GM23338 (cell line): ENCODE measurements around the gene PRTFDC1.

Experiments used
- CREB1 ChIP-seq: fragments of 250-450 bp; sonication (Bioruptor Pico); IDR thresholded peaks from 2 replicates; pipeline ENCODE4 v1.5.0; 2020; ENCODE audit warnings: low read depth, mild to moderate bottlenecking, moderate library complexity
- EZH2 ChIP-seq: fragments of 200-600 bp; sonication (generic); IDR thresholded peaks from one replicate; pipeline ENCODE4 v1.8.0; 2017; ENCODE audit warnings: antibody characterized with exemption, mild to moderate bottlenecking, low read depth; ENCODE audit not compliant: unreplicated experiment
- EZH2phosphoT487 ChIP-seq: fragments of 200-600 bp; sonication (generic); IDR thresholded peaks from one replicate; pipeline ENCODE4 v1.8.1; 2018; ENCODE audit warnings: antibody characterized with exemption; ENCODE audit not compliant: unreplicated experiment
- JUNB ChIP-seq: IDR thresholded peaks from one replicate; pipeline ENCODE4 v1.6.1; 2016; ENCODE audit warnings: antibody characterized with exemption; ENCODE audit not compliant: unreplicated experiment
- NANOG ChIP-seq: IDR thresholded peaks from 2 replicates; pipeline ENCODE4 v1.6.1; 2016; ENCODE audit warnings: antibody characterized with exemption, borderline replicate concordance
- POLR2AphosphoS5 ChIP-seq: IDR thresholded peaks from 2 replicates; pipeline ENCODE4 v1.6.1; 2016; ENCODE audit warnings: antibody characterized with exemption, low read depth
- STAT1 ChIP-seq: IDR thresholded peaks from one replicate; pipeline ENCODE4 v1.6.1; 2016; ENCODE audit warnings: antibody characterized with exemption; ENCODE audit not compliant: unreplicated experiment
- TF ChIP-seq, protein P1 (sequence below), 2 experiments: fragments of 200-600 bp in 1 of 2; sonication (generic) in 1 of 2; conservative IDR thresholded peaks; 2 replicates each; pipeline versions ENCODE4 v1.5.1 to v1.6.1; 2016 to 2017; ENCODE audit warnings: antibody characterized with exemption in 2 of 2, low read depth in 2 of 2, mild to moderate bottlenecking in 2 of 2, moderate library complexity in 1 of 2
- TF ChIP-seq, protein P2 (sequence below): IDR thresholded peaks from one replicate; pipeline ENCODE4 v1.6.1; 2018; ENCODE audit warnings: antibody characterized with exemption; ENCODE audit not compliant: unreplicated experiment
- TF ChIP-seq, protein P3 (sequence below): IDR thresholded peaks from 2 replicates; pipeline ENCODE4 v1.6.1; 2016; ENCODE audit warnings: antibody characterized with exemption

GRCh38 chr10:24804956-24805355 lies 147.4 kb downstream of the PRTFDC1 start:
- no peak for TF ChIP-seq CREB1 (CRISPR knock-in tag)
- TF ChIP-seq, protein P1, sequence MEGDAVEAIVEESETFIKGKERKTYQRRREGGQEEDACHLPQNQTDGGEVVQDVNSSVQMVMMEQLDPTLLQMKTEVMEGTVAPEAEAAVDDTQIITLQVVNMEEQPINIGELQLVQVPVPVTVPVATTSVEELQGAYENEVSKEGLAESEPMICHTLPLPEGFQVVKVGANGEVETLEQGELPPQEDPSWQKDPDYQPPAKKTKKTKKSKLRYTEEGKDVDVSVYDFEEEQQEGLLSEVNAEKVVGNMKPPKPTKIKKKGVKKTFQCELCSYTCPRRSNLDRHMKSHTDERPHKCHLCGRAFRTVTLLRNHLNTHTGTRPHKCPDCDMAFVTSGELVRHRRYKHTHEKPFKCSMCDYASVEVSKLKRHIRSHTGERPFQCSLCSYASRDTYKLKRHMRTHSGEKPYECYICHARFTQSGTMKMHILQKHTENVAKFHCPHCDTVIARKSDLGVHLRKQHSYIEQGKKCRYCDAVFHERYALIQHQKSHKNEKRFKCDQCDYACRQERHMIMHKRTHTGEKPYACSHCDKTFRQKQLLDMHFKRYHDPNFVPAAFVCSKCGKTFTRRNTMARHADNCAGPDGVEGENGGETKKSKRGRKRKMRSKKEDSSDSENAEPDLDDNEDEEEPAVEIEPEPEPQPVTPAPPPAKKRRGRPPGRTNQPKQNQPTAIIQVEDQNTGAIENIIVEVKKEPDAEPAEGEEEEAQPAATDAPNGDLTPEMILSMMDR (conservative IDR thresholded peaks at IDR 0.05; ENCODE audit: low read depth in 2 of 2): no peak
- TF ChIP-seq EZH2: no peak
- no peak for TF ChIP-seq EZH2phosphoT487
- TF ChIP-seq POLR2AphosphoS5: no peak
- no peak for TF ChIP-seq JUNB
- TF ChIP-seq, protein P2, sequence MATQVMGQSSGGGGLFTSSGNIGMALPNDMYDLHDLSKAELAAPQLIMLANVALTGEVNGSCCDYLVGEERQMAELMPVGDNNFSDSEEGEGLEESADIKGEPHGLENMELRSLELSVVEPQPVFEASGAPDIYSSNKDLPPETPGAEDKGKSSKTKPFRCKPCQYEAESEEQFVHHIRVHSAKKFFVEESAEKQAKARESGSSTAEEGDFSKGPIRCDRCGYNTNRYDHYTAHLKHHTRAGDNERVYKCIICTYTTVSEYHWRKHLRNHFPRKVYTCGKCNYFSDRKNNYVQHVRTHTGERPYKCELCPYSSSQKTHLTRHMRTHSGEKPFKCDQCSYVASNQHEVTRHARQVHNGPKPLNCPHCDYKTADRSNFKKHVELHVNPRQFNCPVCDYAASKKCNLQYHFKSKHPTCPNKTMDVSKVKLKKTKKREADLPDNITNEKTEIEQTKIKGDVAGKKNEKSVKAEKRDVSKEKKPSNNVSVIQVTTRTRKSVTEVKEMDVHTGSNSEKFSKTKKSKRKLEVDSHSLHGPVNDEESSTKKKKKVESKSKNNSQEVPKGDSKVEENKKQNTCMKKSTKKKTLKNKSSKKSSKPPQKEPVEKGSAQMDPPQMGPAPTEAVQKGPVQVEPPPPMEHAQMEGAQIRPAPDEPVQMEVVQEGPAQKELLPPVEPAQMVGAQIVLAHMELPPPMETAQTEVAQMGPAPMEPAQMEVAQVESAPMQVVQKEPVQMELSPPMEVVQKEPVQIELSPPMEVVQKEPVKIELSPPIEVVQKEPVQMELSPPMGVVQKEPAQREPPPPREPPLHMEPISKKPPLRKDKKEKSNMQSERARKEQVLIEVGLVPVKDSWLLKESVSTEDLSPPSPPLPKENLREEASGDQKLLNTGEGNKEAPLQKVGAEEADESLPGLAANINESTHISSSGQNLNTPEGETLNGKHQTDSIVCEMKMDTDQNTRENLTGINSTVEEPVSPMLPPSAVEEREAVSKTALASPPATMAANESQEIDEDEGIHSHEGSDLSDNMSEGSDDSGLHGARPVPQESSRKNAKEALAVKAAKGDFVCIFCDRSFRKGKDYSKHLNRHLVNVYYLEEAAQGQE: no peak
- no peak for TF ChIP-seq NANOG
- no peak for TF ChIP-seq STAT1
- TF ChIP-seq, protein P3, sequence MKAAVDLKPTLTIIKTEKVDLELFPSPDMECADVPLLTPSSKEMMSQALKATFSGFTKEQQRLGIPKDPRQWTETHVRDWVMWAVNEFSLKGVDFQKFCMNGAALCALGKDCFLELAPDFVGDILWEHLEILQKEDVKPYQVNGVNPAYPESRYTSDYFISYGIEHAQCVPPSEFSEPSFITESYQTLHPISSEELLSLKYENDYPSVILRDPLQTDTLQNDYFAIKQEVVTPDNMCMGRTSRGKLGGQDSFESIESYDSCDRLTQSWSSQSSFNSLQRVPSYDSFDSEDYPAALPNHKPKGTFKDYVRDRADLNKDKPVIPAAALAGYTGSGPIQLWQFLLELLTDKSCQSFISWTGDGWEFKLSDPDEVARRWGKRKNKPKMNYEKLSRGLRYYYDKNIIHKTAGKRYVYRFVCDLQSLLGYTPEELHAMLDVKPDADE: no peak
